ENCODE data around the gene CGNL1.

The CGNL1 gene

DNA sequence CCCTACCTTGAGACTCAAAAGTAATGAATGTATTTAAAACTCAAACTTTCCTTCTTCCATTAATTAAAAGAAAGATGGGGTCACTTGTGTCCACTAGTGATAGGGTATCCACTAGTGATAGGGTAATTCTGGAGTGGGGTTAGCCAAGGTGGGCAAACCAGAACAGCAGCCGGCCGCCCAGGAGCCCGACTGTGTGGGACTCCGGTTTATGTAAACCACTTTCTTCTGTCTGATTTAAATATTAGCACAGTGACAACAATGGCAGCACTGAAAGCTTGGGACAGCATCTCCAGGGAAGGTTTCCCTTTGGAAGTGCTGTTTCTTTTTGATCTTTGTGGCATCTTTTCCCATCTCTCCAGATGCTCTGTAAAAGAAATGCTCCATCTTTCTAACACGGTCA is 216.1 kb downstream of the CGNL1 start:
- DNase-seq (ENCODE audit: low spot score) = no peak
- TF ChIP-seq, protein P1, sequence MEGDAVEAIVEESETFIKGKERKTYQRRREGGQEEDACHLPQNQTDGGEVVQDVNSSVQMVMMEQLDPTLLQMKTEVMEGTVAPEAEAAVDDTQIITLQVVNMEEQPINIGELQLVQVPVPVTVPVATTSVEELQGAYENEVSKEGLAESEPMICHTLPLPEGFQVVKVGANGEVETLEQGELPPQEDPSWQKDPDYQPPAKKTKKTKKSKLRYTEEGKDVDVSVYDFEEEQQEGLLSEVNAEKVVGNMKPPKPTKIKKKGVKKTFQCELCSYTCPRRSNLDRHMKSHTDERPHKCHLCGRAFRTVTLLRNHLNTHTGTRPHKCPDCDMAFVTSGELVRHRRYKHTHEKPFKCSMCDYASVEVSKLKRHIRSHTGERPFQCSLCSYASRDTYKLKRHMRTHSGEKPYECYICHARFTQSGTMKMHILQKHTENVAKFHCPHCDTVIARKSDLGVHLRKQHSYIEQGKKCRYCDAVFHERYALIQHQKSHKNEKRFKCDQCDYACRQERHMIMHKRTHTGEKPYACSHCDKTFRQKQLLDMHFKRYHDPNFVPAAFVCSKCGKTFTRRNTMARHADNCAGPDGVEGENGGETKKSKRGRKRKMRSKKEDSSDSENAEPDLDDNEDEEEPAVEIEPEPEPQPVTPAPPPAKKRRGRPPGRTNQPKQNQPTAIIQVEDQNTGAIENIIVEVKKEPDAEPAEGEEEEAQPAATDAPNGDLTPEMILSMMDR (IDR thresholded peaks at IDR 0.05; ENCODE audit: borderline replicate concordance, control extremely low read depth, extremely low read depth, insufficient read depth, missing control alignments) = no peak
- in situ Hi-C loops (cut with MboI; ENCODE audit: low sequenced_read_pairs, unreplicated experiment) = no loop called here

DNA sequence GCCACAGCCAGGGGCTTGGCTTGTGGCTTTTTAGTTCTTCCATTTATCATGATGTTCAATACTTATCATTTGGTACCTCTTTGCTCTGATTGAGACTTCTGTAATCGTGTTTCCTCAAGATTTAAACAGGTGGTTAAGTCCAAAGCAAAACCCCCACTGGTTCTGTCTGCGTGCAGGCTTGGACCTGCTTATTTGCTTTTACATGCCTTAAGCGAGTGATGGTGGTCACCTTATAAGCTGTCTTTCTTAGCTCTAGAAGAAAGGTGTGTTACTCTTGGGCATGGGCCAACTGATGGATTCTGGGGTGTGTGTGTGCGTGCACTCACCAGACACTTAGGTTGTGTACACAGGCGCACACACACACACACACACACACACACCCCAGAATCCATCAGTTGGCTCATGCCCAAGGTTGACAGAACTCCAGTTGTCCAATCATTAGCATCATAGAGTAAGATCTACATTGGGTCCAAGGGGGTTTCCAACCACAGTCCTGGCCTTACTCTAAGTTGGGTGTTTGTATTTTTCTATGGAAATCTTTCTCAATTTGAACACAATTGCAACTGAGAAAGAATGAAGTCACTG is 216.6 kb downstream of the CGNL1 start:
- TF ChIP-seq, protein P1 (IDR thresholded peaks at IDR 0.05; ENCODE audit: borderline replicate concordance, control extremely low read depth, extremely low read depth, insufficient read depth, missing control alignments) = no peak
- in situ Hi-C loops (cut with MboI; ENCODE audit: low sequenced_read_pairs, unreplicated experiment) = no loop called here
- DNase-seq (ENCODE audit: low spot score) = no peak

DNA sequence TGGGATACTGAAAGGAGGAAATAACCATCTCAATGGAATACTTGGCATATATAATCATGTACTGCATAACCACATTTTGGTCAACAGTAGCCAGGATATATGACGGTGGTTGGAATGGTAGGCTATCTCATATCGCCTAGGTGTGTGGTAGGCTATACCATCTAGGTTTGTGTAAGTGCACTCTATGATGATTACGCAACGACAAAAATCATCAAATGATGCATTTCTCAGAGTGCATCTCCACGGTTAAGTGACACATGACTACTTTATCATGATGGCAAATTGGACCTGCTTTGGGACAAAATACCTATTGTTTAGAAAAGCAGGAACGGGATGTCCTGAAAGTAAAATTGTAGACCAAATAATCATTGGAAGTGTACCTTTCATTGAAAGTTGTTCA is 218.2 kb downstream of the CGNL1 start:
- in situ Hi-C loops (cut with MboI; ENCODE audit: low sequenced_read_pairs, unreplicated experiment) = no loop called here
- TF ChIP-seq, protein P1 (IDR thresholded peaks at IDR 0.05; ENCODE audit: borderline replicate concordance, control extremely low read depth, extremely low read depth, insufficient read depth, missing control alignments) = no peak
- no peak for DNase-seq (ENCODE audit: low spot score)

DNA sequence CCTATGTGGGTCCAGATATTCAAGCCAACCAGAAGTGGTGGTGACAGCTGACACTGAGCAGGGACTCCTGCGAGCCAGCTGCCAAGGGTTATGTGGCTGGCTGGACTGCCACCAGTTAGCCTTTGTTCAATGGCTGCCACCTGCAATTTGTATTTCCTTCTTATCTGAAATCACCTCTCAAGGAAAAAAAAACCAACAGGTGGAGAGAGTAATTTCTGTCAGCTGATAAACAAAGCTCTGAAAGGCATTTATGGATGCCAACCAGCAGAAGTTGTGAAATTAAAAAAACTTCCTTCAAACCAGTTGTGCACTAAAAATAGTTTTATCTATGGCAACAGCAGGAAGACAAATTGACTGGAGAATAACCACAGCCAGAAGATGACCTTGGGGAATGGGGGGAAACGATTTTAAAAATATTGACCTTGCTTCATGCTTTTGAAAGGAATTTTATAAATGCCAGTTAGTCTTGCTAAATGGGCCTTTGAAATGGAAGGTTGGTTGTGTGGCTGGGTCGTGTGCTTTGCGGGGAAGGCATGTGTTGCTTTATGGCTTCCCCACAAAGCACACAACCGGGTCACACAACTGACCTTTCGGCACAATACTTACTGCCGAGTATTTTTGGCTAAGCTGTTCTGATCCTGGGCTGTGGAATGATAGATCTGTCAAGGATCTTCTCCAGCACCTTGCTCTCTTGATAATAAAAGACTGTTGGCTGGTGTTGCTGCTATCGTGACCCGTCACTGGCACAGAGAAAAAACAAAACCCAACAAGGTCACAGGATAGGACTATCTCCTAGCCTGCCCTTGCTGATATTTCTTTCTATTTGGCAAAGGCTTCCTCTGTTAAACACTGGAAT is 218.9 kb downstream of the CGNL1 start:
- TF ChIP-seq, protein P1 (IDR thresholded peaks at IDR 0.05; ENCODE audit: borderline replicate concordance, control extremely low read depth, extremely low read depth, insufficient read depth, missing control alignments) = no peak
- DNase-seq (ENCODE audit: low spot score) = no peak
- in situ Hi-C loops (cut with MboI; ENCODE audit: low sequenced_read_pairs, unreplicated experiment) = no loop called here

DNA sequence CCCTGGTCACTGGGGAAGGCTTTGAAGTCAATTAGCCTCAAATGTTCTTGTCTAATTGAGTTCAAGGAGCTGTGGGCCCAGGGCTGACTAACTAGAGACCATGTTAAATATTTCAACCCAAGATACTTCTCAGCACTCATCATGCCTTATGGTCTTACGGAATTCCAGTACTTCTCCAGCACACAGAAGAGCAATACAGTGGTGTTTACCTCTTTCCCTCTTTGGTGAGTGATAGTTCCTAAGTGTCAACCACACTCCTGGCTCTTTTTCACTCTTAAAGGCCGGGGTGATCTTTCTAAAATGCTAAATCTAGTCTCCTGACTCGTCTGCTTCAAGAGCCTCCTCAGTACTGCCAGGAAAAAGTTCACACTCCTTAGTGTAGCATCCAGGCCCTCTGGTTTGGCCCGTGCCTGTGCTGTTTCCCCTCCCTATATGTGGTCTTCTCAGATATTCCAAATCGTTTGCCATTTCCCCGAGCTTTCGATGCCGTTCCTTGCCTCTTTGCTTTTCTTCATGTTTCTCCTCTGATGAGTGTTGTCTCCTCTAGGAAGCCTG is 220.1 kb downstream of the CGNL1 start:
- TF ChIP-seq, protein P1 (IDR thresholded peaks at IDR 0.05; ENCODE audit: borderline replicate concordance, control extremely low read depth, extremely low read depth, insufficient read depth, missing control alignments) = no peak
- no peak for DNase-seq (ENCODE audit: low spot score)
- in situ Hi-C loops (cut with MboI; ENCODE audit: low sequenced_read_pairs, unreplicated experiment) = no loop called here

DNA sequence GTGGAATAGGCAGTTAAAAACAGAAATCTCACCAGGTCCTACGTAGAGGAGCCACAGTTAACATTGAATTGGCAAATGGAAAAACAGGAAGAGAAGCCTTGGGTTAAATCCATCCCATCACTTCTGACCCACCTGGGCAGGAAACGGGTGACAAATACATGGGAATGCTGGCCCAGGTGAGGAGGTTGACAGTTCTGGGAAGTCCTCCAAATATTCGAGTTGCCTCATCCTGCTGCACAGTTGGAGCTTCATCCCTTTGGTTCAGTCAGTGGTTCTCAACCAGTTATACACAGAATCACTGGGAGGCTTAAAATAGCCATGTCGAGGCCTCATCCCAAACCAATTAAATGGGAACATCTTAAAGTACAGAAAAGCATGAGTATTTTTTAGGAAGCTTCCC is 220.7 kb downstream of the CGNL1 start:
- TF ChIP-seq, protein P1 (IDR thresholded peaks at IDR 0.05; ENCODE audit: borderline replicate concordance, control extremely low read depth, extremely low read depth, insufficient read depth, missing control alignments) = no peak

More for the DNA sequence above, 220.7 kb downstream of the CGNL1 start:
- in situ Hi-C loops (cut with MboI; ENCODE audit: low sequenced_read_pairs, unreplicated experiment) = no loop called here
- DNase-seq (ENCODE audit: low spot score) = no peak
